ENCODE measurements around the gene KIAA1958.

DNA sequence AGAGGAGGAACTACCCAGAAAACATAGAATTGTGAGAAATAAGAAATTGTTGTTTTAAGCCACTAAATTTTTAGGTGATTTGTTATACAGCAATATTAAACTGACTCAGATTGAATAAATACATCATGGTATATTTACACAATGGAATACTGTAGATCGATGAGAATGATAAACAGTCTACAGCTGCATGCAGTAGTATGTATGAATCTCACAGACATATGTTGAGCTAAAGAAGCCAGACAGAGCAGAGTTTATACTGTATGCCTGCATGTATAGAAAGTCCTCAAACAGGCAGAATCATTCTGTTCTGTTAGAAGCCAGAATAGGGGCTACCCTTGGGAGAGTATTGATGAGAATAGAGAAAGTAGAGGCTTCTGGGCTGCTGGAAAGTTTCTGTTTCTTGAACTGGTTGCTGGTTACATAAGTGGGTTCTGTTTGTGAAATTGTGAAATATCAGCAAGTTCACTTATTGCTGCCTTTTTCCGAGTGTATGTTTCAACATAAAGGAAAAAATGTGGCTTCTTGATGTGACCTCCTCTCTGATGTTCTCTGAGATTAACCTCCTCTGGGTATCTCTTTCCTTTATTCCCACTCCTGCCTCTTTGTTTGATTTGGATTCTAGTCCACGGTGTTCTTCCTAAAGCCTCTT lies 9.6 kb downstream of the KIAA1958 start:
- TF ChIP-seq, protein P1, sequence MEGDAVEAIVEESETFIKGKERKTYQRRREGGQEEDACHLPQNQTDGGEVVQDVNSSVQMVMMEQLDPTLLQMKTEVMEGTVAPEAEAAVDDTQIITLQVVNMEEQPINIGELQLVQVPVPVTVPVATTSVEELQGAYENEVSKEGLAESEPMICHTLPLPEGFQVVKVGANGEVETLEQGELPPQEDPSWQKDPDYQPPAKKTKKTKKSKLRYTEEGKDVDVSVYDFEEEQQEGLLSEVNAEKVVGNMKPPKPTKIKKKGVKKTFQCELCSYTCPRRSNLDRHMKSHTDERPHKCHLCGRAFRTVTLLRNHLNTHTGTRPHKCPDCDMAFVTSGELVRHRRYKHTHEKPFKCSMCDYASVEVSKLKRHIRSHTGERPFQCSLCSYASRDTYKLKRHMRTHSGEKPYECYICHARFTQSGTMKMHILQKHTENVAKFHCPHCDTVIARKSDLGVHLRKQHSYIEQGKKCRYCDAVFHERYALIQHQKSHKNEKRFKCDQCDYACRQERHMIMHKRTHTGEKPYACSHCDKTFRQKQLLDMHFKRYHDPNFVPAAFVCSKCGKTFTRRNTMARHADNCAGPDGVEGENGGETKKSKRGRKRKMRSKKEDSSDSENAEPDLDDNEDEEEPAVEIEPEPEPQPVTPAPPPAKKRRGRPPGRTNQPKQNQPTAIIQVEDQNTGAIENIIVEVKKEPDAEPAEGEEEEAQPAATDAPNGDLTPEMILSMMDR (conservative IDR thresholded peaks at IDR 0.05; ENCODE audit: low read depth, low read length) = no peak
- TF ChIP-seq EZH2 (IDR thresholded peaks at IDR 0.05; ENCODE audit: low read length, unreplicated experiment) = no peak
